T47D (cell line): Measurements from ENCODE around the gene GLRX3.

Source experiments
- DNase-seq, 2 experiments: peaks; one replicate each; pipeline versions ENCODE4 v3.0.0 to v3.0.0-alpha.2; 2011 to 2012; ENCODE audit warnings: low read depth in 1 of 2, low spot score in 1 of 2
- JUND ChIP-seq: IDR thresholded peaks from 2 replicates; pipeline ENCODE4 v1.6.1; 2012; ENCODE audit warnings: low read depth
- in situ Hi-C: cut with HindIII; loops from 2 replicates; pipeline ENCODE4 v1.10.0; 2016; ENCODE audit warnings: low sequenced_read_pairs, low pct_unique_long_range_greater_than_20kb

The GLRX3 gene

DNA sequence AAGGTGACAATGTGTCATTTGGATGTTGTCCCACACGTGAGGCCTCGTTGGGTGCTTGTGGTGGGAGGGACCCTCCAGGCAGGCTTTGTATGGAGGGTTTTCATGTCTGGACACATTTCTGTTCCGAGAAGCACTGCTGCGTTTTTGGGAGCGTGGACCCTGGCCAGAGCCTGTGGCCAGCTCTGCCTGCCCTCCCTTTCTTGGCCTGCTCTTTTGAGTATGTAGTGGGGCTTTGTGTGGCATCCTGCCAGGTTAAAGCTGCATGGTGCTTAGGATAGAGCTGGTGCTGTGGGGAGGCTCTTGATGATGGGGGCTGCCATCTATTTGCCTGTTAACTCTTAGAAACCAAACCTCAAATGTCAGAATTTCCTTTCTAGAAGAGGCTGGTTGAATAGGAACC lies 45.7 kb downstream of the GLRX3 start:
- no peak for TF ChIP-seq JUND
- in situ Hi-C loops, result no loop called here
- DNase-seq, result no peak

GRCh38 chr10:130185591-130185990 lies 49.4 kb downstream of the GLRX3 start:
- in situ Hi-C loops, result no loop called here
- TF ChIP-seq JUND, result no peak
- no peak for DNase-seq

DNA sequence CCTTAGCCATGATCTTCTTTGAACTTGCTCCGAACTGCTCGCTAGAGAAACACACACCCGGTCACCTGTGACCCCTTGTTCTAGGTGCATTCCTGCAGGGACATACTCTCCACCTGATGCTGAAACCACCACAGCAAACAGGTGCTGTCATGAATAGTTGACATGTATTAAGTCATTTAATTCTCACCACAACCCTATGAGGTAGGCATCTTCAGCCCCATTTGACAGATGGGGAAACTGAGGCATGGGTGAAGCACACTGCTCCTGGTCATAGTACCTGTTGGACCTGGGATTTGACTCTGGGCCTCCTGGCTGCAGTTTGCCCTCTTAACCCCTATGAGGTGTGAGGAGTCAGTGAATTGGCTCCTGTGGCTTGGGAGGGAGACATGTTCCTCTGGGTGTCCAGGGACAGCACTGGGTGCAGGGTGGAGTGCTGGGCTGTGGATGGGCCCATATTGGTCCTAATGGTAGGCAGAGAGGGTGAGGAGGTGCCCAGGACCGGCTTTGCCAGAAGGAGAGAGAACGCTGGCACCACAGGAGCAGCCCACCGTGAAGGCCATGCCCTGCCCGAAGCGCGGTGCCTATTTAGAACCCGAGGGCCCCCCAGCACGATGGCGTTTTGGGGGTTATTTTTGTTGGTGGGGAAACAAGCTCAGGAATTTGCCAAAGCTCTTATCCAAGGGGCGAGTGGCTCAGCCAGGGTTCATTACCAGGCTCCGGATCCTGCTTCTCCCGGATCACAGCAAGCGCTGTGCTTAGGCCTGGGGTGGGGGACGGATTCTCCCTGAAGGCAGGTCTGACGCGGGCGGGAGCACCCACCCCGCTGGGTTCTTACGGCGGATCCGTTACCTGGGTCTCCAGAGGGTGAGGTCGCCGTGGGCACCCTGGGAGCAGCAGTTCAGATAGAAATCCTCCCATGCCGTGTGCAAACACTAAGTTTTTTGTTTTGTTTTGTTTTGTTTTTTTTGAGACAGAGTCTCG lies 52.3 kb downstream of the GLRX3 start:
- in situ Hi-C loops, result no loop called here
- no peak for DNase-seq
- TF ChIP-seq JUND, result no peak

GRCh38 chr10:130189608-130190054 lies 53.4 kb downstream of the GLRX3 start:
- no peak for DNase-seq
- no peak for TF ChIP-seq JUND
- in situ Hi-C loops, result no loop called here

DNA sequence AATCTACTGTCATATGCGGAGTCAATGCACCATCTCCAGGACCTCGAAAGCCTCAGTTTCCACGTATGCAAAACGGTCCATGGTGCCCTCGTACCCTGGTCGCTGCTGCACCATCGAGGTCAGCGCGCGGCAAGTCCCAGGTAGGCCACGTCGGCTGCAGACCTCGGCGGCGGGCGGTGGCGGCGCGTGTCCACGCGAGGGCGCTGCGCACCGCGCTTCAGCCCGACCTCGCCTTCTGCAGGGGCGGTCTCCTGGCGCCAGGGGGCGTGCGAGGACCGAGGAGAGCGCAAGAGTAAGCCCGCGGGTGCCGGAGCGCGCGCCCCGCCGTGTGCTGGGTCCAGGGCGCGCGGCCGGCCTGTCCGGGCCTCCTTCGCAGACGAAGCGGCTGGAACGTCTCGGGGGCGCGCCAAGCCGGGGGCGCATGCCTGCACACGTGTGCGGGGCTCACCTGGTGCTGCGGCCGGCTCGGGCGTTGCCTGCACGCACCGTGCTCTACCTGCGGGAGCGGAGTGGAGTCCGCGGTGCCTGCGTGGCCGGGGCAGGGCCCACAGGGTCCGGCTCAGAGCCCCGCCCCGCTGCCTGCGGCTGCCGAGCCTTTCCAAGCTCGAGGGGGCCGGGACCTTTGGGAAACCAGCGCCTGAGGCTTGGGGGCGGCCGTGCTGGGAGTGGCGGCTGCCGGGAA lies 54.0 kb downstream of the GLRX3 start:
- in situ Hi-C loops, result no loop called here
- TF ChIP-seq JUND, result no peak
- DNase-seq, result peak; percentile 80 to 81

- no peak for TF ChIP-seq JUND
- DNase-seq, result no peak
- in situ Hi-C loops, result no loop called here
Observed at GRCh38 chr10:130190737-130191115, 54.5 kb downstream of the GLRX3 start.

- no peak for DNase-seq
- in situ Hi-C loops, result no loop called here
- TF ChIP-seq JUND, result no peak
Observed at GRCh38 chr10:130191380-130191779, 55.2 kb downstream of the GLRX3 start.

- in situ Hi-C loops, result no loop called here
- TF ChIP-seq JUND, result no peak
- DNase-seq, result no peak
Observed at GRCh38 chr10:130192276-130192848, 56.2 kb downstream of the GLRX3 start.

GRCh38 chr10:130193033-130193432 lies 56.8 kb downstream of the GLRX3 start:
- in situ Hi-C loops, result no loop called here
- no peak for DNase-seq
- no peak for TF ChIP-seq JUND

DNA sequence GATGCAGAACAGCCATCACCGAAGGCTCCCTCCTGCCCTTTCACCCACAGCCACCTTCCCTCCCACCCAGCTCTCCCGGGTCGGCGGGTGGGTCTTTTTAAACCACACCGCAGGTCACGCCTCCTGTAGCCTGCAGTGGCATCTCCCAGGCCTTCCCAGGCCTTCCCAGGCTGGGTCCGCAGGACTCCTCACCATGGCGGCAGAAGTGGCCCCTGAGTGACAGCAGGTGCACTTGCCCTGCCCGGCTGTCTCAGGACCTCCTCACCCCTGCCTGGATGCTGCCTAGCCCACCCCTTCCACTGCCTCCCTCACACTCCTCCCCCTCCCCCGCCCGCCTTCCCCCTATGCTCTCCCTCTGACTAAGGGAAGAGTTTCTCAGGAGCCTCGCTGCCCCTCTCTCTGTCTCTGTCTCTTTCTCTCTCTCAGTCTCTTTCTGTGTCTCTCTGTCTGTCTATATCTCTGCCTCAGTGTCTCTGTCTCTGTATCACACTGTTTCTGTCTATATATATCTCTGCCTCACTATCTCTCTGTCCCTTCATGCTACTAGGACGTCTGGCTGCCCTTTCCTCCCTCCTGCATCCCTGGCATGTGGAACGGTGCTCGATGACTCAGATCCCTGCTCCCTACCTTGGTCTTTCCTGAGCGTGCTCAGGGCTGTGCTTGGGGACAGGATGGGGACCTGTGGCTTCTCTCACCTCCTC lies 57.5 kb downstream of the GLRX3 start:
- no peak for DNase-seq
- TF ChIP-seq JUND, result no peak
- in situ Hi-C loops, result no loop called here

DNA sequence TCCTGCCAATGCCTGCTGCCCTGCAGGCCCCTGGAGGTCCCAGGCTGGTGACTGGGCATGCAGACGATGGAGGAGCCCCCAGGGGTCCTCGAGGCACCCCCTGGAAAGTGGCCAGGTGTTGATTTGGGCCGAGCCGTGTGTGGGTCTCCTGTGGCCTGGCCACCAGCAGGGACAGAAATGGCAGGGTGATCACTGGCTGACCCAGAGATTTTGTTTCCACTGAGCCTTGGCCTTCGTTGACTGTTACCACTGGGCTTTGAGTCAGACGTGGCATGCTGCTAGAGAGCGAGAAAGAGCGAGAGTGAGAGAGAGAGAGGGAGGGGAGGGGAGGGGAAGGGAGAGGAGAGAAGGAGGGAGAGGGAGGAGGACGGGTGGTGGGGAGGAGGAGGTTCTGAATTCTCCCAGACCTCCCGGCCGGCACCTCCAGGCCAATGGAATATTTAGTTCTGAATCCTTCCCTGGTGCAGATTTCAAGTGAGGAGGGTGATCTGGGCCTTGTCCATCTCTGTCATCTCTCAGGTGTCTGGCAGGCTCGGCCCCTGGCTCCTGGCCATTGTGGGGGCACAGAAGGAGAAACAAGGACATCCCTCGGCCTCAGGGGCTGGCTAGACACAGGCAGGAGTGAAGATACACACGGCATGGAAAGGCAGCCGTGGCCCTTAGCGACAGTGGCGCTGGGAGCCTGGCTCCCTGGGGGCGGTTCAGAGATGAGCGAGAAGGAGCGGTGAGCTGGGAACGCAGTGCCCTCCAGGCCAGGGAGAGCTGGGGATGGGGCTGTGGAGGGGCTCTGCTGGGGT lies 58.2 kb downstream of the GLRX3 start:
- no peak for TF ChIP-seq JUND
- DNase-seq, result no peak
- in situ Hi-C loops, result no loop called here
